ENCODE data around the gene USP47. TPM values are rescaled to one million over a fixed set of nuclear protein-coding genes. Genes with fewer than 3 reads are reported as not detected.

The USP47 gene
- total RNA-seq, 2 experiments from 2014 or later: 42.2 to 44.1 TPM

- intact Hi-C loops (cut with micrococcal nuclease; ENCODE audit: unreplicated experiment): no loop called here
- peaks cover 32% of the 10 kb centered on the region for H3K36me3 ChIP-seq (ENCODE audit: insufficient read depth, low read length)
- CTCF ChIA-PET (ENCODE audit: unreplicated experiment): no interaction called here
Measured at GRCh38 chr11:11910541-11910940, 68.8 kb downstream of the USP47 start.

GRCh38 chr11:11913395-11913794 is 71.6 kb downstream of the USP47 start:
- Histone ChIP-seq H3K36me3 (ENCODE audit: insufficient read depth, low read length) (peaks cover 12% of the 10 kb centered on the region), H3K79me2 (ENCODE audit: insufficient read depth, low read depth, low read length) (no peaks in the 10 kb centered on the region), H2AFZ (ENCODE audit: low read length) (no peak overlapping the region), H3K4me3 (ENCODE audit: low read depth, low read length, poor library complexity, severe bottlenecking) (no peak overlapping the region), H3K4me2 (ENCODE audit: low read length) (no peak overlapping the region), H3K27ac (ENCODE audit: low read depth, low read length, poor library complexity, severe bottlenecking) (no peak overlapping the region), H3K4me1 (ENCODE audit: insufficient read depth, low read length, poor library complexity, severe bottlenecking) (no peaks in the 10 kb centered on the region), H4K20me1 (ENCODE audit: insufficient read depth, low read length) (no peaks in the 10 kb centered on the region), H3K9me2 (ENCODE audit: insufficient read depth, low read length) (0 out of 2 replicates have a peak, but pooled peaks cover 4% of the 10 kb centered on the region), H3K9me3 (ENCODE audit: low read length) (no peaks in the 10 kb centered on the region)
- POLR2A ChIA-PET: interaction anchor here (0.8 to 1.5 kb wide), 2 partner anchors 10 to 985 kb away, joined by 4 to 8 read pairs; no protein-coding TSS in a partner anchor
- CTCF ChIA-PET (ENCODE audit: unreplicated experiment): no interaction called here
- no peak for DNase-seq (ENCODE audit: low spot score)
- BruUV-seq (replicated peaks): no TSS peak
- intact Hi-C loops (cut with micrococcal nuclease; ENCODE audit: unreplicated experiment): no loop called here
- TF ChIP-seq, protein P1, sequence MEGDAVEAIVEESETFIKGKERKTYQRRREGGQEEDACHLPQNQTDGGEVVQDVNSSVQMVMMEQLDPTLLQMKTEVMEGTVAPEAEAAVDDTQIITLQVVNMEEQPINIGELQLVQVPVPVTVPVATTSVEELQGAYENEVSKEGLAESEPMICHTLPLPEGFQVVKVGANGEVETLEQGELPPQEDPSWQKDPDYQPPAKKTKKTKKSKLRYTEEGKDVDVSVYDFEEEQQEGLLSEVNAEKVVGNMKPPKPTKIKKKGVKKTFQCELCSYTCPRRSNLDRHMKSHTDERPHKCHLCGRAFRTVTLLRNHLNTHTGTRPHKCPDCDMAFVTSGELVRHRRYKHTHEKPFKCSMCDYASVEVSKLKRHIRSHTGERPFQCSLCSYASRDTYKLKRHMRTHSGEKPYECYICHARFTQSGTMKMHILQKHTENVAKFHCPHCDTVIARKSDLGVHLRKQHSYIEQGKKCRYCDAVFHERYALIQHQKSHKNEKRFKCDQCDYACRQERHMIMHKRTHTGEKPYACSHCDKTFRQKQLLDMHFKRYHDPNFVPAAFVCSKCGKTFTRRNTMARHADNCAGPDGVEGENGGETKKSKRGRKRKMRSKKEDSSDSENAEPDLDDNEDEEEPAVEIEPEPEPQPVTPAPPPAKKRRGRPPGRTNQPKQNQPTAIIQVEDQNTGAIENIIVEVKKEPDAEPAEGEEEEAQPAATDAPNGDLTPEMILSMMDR (conservative IDR thresholded peaks at IDR 0.05; ENCODE audit: low read length): no peak
- no peak for TF ChIP-seq EZH2phosphoT487 (IDR thresholded peaks at IDR 0.05; ENCODE audit: borderline replicate concordance, low read depth, low read length)

More at GRCh38 chr11:11910541-11910940, 68.8 kb downstream of the USP47 start:
- Histone ChIP-seq H3K4me3 (ENCODE audit: low read depth, low read length, poor library complexity, severe bottlenecking) (no peak overlapping the region), H3K9me2 (ENCODE audit: insufficient read depth, low read length) (0 out of 2 replicates have a peak, but pooled peaks cover 4% of the 10 kb centered on the region), H3K4me1 (ENCODE audit: insufficient read depth, low read length, poor library complexity, severe bottlenecking) (no peaks in the 10 kb centered on the region), H4K20me1 (ENCODE audit: insufficient read depth, low read length) (no peaks in the 10 kb centered on the region), H2AFZ (ENCODE audit: low read length) (no peak overlapping the region), H3K27ac (ENCODE audit: low read depth, low read length, poor library complexity, severe bottlenecking) (no peak overlapping the region), H3K79me2 (ENCODE audit: insufficient read depth, low read depth, low read length) (no peaks in the 10 kb centered on the region), H3K4me2 (ENCODE audit: low read length) (no peak overlapping the region), H3K9me3 (ENCODE audit: low read length) (no peaks in the 10 kb centered on the region)
- no peak for DNase-seq (ENCODE audit: low spot score)
- POLR2A ChIA-PET: no interaction called here
- no TSS peak for BruUV-seq (replicated peaks)
- no peak for TF ChIP-seq EZH2phosphoT487 (IDR thresholded peaks at IDR 0.05; ENCODE audit: borderline replicate concordance, low read depth, low read length)
- TF ChIP-seq, protein P1 (conservative IDR thresholded peaks at IDR 0.05; ENCODE audit: low read length): no peak

- ChIA-PET CTCF (ENCODE audit: unreplicated experiment) (no interaction called here), POLR2A (interaction anchor here (0.8 kb wide), 1 partner anchor 14 kb away, joined by 3 read pairs; no protein-coding TSS in a partner anchor)
- no peak overlapping the region for H2AFZ ChIP-seq (ENCODE audit: low read length)
- H3K4me3 ChIP-seq (ENCODE audit: low read depth, low read length, poor library complexity, severe bottlenecking): no peak overlapping the region
- H3K4me1 ChIP-seq (ENCODE audit: insufficient read depth, low read length, poor library complexity, severe bottlenecking): no peaks in the 10 kb centered on the region
- peaks cover 7% of the 10 kb centered on the region for H3K36me3 ChIP-seq (ENCODE audit: insufficient read depth, low read length)
- no peaks in the 10 kb centered on the region for H4K20me1 ChIP-seq (ENCODE audit: insufficient read depth, low read length)
- DNase-seq (ENCODE audit: low spot score): no peak
- H3K27ac ChIP-seq (ENCODE audit: low read depth, low read length, poor library complexity, severe bottlenecking): no peak overlapping the region
- no peaks in the 10 kb centered on the region for H3K9me3 ChIP-seq (ENCODE audit: low read length)
- no peaks in the 10 kb centered on the region for H3K79me2 ChIP-seq (ENCODE audit: insufficient read depth, low read depth, low read length)
- 0 out of 2 replicates have a peak, but pooled peaks cover 4% of the 10 kb centered on the region for H3K9me2 ChIP-seq (ENCODE audit: insufficient read depth, low read length)
- TF ChIP-seq EZH2phosphoT487 (IDR thresholded peaks at IDR 0.05; ENCODE audit: borderline replicate concordance, low read depth, low read length): no peak
- no peak overlapping the region for H3K4me2 ChIP-seq (ENCODE audit: low read length)
- intact Hi-C loops (cut with micrococcal nuclease; ENCODE audit: unreplicated experiment): no loop called here
- BruUV-seq (replicated peaks): no TSS peak
Measured at GRCh38 chr11:11915625-11916024, 73.9 kb downstream of the USP47 start.
